Lower leg skin (tissue), 4 donors: ENCODE results near the gene CDCP1. TPM values are rescaled to one million over a fixed set of nuclear protein-coding genes. Genes with fewer than 3 reads are reported as not detected.

Experiments
- DNase-seq, 2 donors: peaks; one replicate each; pipeline ENCODE4 v3.0.0-alpha.2; 2019; ENCODE audit warnings: low spot score in 2 of 2
- H3K4me3 ChIP-seq: fragments of 200-600 bp; sonication (generic); 2 replicates; pipeline ENCODE4 v1.5.1; 2017; ENCODE audit warnings: mild to moderate bottlenecking, low read depth; ENCODE audit not compliant: poor library complexity, severe bottlenecking
- POLR2A ChIP-seq, 2 donors: fragments of 450-650 bp; IDR thresholded peaks; one replicate each; pipeline ENCODE4 v1.6.1; 2016 to 2017; ENCODE audit warnings: antibody characterized with exemption in 2 of 2, mild to moderate bottlenecking in 1 of 2, moderate library complexity in 1 of 2
- WGBS, 2 donors: methylation state at CpG; one replicate each; pipeline ENCODE4 v1.1.5; 2018; 5-methylcytosine and 5-hydroxymethylcytosine counted together
- intact Hi-C: fragments of 100-400 bp; cut with DNase I; formaldehyde crosslinking; loops from one replicate; pipeline ENCODE4 v1.15.0; 2023; ENCODE audit warnings: low total_unique reads
- total RNA-seq, 4 donors: library from RNA; depleted of rRNA; stranded (reverse); fragments of >200 nt; gene quantifications; one replicate each; pipeline ENCODE4 v1.1.0, GENCODE V29; 2016
- TF ChIP-seq, protein P1 (sequence below), 3 donors: fragments of 450-650 bp; IDR thresholded peaks; one replicate each; pipeline ENCODE4 v1.5.1; 2016; ENCODE audit warnings: antibody characterized with exemption in 3 of 3, mild to moderate bottlenecking in 3 of 3, moderate library complexity in 2 of 3

The CDCP1 gene
- total RNA-seq, 4 donors from 2014 or later: 43.8 to 79.0 (median 57.1) TPM

DNA sequence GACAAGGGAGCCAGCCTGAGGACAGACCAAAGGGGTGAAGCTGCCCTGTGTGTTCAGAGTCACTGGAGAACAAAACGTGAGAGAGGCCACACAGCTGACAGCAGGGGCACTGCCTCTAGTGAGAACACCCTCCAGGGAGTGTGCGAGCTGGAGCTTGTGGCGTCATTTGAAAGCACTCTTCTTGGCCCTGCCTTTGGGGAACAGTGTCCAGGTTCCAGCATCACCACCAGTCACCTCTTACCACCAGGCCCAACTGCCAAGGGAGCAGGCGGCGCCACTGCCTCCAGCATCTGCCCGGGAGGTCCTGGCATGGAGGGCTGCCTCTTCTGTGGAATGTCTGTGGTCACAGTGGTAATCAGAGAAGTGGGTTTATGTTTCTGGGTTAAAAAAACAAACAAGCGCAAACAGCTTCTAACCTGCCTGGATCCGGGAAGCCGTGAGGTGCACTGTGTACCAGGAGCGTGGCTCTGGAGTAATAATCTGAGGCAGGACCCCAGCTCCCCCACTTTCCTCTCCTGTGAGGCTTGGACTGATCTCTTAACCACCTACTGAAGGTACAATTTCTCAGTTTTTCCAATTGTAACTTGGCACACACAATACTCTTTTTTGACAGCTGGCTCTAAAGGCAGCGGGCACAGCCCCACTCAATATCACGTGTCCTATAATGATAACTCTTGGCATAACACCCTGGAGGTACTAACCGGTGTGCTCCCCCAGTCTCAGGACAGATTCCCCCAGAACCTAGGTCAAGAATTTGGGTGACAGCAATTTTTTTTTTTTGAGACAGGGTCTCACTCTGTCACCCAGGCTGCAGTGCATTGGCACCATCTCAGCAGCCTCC is 32.2 kb upstream of the CDCP1 start:
- no peak overlapping the region for H3K4me3 ChIP-seq
- intact Hi-C loops: no loop called here
- DNase-seq: peak in 1 of 2 donors; percentile 81
- WGBS, 2 donors: 51 to 56% methylated on average over 13 of the region's 13 CpGs
- TF ChIP-seq POLR2A (IDR thresholded peaks at IDR 0.05): no peak
- TF ChIP-seq, protein P1, sequence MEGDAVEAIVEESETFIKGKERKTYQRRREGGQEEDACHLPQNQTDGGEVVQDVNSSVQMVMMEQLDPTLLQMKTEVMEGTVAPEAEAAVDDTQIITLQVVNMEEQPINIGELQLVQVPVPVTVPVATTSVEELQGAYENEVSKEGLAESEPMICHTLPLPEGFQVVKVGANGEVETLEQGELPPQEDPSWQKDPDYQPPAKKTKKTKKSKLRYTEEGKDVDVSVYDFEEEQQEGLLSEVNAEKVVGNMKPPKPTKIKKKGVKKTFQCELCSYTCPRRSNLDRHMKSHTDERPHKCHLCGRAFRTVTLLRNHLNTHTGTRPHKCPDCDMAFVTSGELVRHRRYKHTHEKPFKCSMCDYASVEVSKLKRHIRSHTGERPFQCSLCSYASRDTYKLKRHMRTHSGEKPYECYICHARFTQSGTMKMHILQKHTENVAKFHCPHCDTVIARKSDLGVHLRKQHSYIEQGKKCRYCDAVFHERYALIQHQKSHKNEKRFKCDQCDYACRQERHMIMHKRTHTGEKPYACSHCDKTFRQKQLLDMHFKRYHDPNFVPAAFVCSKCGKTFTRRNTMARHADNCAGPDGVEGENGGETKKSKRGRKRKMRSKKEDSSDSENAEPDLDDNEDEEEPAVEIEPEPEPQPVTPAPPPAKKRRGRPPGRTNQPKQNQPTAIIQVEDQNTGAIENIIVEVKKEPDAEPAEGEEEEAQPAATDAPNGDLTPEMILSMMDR (IDR thresholded peaks at IDR 0.05): no peak

DNA sequence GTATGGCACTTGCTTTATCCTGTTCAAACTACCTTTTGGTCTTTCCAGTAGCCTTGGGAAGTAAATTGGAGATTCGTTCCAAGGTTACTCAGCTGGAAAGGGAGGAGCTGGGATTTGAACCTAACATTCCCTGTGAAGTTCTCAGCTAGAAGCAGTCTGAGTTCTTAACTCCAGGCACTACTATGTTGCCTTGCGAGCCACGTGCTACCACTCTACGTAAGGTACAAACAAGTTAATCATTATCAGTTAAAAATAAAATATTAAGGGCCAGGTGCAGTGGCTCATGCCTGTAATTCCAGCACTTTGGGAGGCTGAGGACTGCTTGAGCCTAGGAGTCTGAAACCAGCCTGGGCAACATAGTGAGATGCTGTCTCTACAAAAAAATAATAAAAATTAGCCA is 30.7 kb upstream of the CDCP1 start:
- peak in 1 of 2 donors; percentile 32 for DNase-seq
- intact Hi-C loops: no loop called here
- TF ChIP-seq POLR2A (IDR thresholded peaks at IDR 0.05): no peak
- TF ChIP-seq, protein P1 (IDR thresholded peaks at IDR 0.05): no peak
- 73 to 84% methylated on average over 4 of the region's 4 CpGs for WGBS, 2 donors
- H3K4me3 ChIP-seq: no peak overlapping the region

DNA sequence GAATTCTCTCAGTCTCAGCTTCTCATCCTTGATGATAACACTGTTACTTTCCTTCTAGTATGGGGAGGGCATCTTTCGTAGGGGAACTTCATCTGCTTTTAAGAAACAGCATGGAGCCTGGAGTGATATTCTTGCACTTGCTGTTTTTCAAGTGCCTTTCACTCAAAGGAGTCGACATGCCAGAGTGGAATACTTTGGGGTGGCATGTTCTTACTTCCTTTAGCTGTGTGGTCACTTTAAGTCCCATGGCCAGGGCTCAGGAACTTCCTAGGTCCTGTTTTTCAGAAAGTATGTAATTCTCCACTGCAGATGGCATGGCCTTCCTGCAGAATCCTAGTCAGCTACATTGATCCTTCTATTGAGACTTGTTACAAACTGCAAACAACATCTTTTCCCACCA is 28.1 kb upstream of the CDCP1 start:
- intact Hi-C loops: no loop called here
- WGBS, 2 donors: 39 to 70% methylated on average over 2 of the region's 2 CpGs

DNA sequence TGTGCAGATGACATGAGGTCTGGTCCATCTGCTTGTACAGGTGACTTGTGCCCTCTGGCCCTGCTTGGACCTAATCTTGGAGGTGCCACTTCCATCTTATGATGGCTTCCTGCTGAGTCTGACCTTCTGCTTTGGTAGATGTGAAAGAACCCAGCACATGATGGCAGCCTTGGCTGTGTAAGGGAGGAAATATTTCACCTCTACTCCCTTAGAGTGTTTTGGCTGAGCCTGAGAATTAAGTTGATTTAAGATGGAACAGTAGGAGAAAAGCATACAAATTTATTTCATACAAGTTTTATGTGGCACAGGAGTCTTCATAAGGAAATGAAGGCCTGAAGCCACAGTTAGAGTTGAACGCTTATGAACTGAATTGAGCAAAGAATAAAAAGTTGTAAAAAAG is 27.6 kb upstream of the CDCP1 start:
- DNase-seq: peak in 1 of 2 donors; percentile 76
- WGBS, 2 donors: 91 to 96% methylated on average over 1 of the region's 1 CpG
- TF ChIP-seq, protein P1 (IDR thresholded peaks at IDR 0.05): no peak
- no peak for TF ChIP-seq POLR2A (IDR thresholded peaks at IDR 0.05)
- intact Hi-C loops: no loop called here
- no peak overlapping the region for H3K4me3 ChIP-seq

More for the DNA sequence above, 28.1 kb upstream of the CDCP1 start:
- TF ChIP-seq POLR2A (IDR thresholded peaks at IDR 0.05): no peak
- TF ChIP-seq, protein P1 (IDR thresholded peaks at IDR 0.05): no peak
- H3K4me3 ChIP-seq: no peak overlapping the region
- no peak for DNase-seq

DNA sequence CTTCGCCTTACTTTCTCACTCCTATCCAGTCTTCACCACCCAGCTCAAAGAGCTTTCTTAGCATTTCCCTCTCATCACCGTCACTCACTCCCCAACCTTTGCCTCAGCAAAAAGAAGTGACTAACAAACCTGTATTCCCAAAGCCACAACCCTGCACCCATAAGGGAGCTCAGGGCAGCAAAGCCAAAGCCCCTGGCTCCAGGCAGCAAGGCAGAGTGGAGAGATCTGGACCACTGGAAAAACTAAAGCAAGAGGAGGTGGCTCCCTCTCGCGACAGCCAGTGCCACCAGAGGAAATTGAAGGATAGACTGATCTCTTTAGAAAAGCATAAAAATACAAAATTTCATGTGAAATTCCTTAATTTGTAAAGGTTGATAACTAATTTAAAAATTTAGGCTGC is 25.1 kb upstream of the CDCP1 start:
- 68 to 95% methylated on average over 4 of the region's 4 CpGs for WGBS, 2 donors
- H3K4me3 ChIP-seq: no peak overlapping the region
- intact Hi-C loops: no loop called here
- no peak for TF ChIP-seq POLR2A (IDR thresholded peaks at IDR 0.05)
- TF ChIP-seq, protein P1 (IDR thresholded peaks at IDR 0.05): no peak
- DNase-seq: no peak
